Measurements from ENCODE around the gene LRRN2.

LRRN2 gene

GRCh38 chr1:204672482-204673121, 12.9 kb downstream of the LRRN2 start:
- TF ChIP-seq, protein P1, sequence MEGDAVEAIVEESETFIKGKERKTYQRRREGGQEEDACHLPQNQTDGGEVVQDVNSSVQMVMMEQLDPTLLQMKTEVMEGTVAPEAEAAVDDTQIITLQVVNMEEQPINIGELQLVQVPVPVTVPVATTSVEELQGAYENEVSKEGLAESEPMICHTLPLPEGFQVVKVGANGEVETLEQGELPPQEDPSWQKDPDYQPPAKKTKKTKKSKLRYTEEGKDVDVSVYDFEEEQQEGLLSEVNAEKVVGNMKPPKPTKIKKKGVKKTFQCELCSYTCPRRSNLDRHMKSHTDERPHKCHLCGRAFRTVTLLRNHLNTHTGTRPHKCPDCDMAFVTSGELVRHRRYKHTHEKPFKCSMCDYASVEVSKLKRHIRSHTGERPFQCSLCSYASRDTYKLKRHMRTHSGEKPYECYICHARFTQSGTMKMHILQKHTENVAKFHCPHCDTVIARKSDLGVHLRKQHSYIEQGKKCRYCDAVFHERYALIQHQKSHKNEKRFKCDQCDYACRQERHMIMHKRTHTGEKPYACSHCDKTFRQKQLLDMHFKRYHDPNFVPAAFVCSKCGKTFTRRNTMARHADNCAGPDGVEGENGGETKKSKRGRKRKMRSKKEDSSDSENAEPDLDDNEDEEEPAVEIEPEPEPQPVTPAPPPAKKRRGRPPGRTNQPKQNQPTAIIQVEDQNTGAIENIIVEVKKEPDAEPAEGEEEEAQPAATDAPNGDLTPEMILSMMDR (conservative IDR thresholded peaks at IDR 0.05; ENCODE audit: low read depth, low read length), result no peak
- H3K4me3 ChIP-seq (ENCODE audit: low read length), result no peak overlapping the region
- DNase-seq (ENCODE audit: low read depth), result no peak

DNA sequence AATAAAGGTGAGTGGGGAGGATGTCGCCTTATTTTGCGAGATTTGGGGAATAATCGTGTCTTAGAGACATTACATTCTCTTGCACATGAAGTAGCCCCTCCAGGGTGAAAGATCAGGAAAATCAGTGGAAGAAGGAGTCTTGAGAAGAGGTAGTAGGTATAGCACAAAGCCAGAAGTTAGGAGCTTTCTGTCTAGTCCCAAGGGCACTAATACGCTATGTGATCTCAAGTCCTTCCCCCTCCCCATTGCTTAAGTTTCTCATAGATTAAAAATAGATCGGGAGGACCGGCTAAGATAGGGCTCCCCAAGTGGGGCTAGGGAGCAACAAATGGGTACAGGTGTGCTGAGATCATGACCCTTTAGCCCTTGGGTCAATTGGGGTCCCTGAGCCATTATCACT, 13.5 kb downstream of the LRRN2 start:
- DNase-seq (ENCODE audit: low read depth), result no peak
- TF ChIP-seq, protein P1 (conservative IDR thresholded peaks at IDR 0.05; ENCODE audit: low read depth, low read length), result no peak
- no peak overlapping the region for H3K4me3 ChIP-seq (ENCODE audit: low read length)

DNA sequence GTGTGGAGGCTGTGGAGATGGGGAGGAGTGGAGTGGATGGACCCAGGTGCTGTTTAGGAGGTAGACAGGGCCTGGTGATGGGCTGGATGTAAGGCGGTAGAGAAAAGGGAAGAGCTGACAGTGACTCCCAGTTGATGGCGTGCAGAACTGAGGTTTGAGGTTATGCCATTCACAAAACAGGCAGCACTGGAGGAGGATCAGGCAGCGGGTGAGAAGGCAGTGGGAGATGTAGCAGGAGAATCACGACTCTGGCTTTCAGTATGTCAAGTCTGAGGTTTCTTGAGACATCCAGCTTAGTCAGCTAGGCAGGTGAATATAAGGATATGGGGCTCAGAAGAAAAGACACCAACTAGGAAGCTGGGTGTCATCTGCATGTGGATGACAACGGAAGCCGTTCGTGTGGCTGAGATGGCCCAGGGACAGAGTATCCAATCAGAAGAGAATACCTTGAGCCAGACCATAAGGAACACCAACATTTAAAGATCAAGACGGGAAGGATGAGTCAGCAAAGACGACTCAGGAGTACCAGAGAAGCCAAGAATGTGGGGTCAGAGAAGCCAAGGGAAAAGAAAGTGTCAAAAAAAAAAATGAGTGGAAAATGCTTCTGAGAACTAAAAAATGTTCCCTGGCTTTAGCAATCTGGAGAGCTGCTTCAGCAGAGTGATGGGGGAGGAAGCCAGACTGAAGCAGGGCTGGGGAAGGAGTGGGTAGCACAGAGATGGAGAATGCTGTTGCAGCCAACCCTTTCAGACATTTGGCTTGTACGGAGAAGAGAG, 15.2 kb downstream of the LRRN2 start:
- DNase-seq (ENCODE audit: low read depth), result no peak
- no peak overlapping the region for H3K4me3 ChIP-seq (ENCODE audit: low read length)
- TF ChIP-seq, protein P1 (conservative IDR thresholded peaks at IDR 0.05; ENCODE audit: low read depth, low read length), result no peak

- TF ChIP-seq, protein P1 (conservative IDR thresholded peaks at IDR 0.05; ENCODE audit: low read depth, low read length), result no peak
These were observed 16.0 kb downstream of the LRRN2 start for GRCh38 chr1:204669579-204669978.

GRCh38 chr1:204664384-204664651, 21.2 kb downstream of the LRRN2 start:
- TF ChIP-seq, protein P1 (conservative IDR thresholded peaks at IDR 0.05; ENCODE audit: low read depth, low read length), result no peak
- DNase-seq (ENCODE audit: low read depth), result no peak
- H3K4me3 ChIP-seq (ENCODE audit: low read length), result no peak overlapping the region

More at GRCh38 chr1:204669579-204669978, 16.0 kb downstream of the LRRN2 start:
- no peak overlapping the region for H3K4me3 ChIP-seq (ENCODE audit: low read length)
- DNase-seq (ENCODE audit: low read depth), result no peak

DNA sequence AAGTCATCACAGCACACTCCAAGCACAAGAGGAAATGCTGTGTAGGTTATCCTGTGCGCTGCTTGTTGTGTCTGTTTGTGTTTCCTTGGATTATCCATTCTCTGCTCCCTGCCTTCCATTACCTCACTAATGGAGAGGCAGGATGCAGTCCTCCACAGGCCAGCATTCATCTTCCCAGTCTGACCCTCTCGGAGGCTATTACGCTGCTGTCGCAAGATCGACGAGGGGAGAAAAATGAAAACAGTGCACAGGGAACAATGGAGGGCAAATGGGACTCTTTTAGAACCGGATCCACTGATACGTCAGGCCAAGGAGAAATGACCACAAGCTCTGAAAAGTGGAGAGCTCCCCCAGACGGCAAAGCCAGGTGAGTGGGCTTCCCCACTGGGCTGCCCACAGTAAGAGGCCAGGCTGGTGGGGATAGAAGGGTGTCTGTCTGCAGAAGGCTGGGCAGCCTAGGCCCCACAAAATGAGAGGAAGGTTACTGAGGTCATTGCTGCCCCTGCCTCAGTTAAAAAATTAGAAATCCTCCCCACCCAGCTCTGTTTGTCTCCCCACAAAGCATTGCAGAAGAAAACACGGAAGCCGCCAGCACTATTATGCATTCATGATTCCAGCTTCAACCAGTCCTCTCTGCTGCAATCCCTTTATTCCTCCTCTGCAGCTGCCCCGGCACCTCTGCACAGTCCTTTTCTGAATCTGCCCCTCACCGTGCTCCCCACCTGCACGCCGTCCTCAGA, 21.7 kb downstream of the LRRN2 start:
- TF ChIP-seq, protein P1 (conservative IDR thresholded peaks at IDR 0.05; ENCODE audit: low read depth, low read length), result no peak
- H3K4me3 ChIP-seq (ENCODE audit: low read length), result no peak overlapping the region
- no peak for DNase-seq (ENCODE audit: low read depth)

Data from retinal pigment epithelial cell (primary cell).